HG02973 (cell line): ENCODE data around the gene VAV2.

Source experiments
- ATAC-seq: cut with Tn5 transposase; IDR thresholded peaks from one replicate; pipeline ENCODE4 v1.9.1; 2021; ENCODE audit warnings: moderate library complexity; ENCODE audit not compliant: unreplicated experiment

Gene VAV2

GRCh38 chr9:133788045-133788818, 203.9 kb downstream of the VAV2 start:
- ATAC-seq, result no peak

- peak; percentile 44 for ATAC-seq
These were observed 204.4 kb downstream of the VAV2 start for GRCh38 chr9:133787754-133788025.

GRCh38 chr9:133786907-133787753, 205.0 kb downstream of the VAV2 start:
- no peak for ATAC-seq

- ATAC-seq, result no peak
These were observed 205.8 kb downstream of the VAV2 start for GRCh38 chr9:133786371-133786753.

- ATAC-seq, result no peak
These were observed 206.3 kb downstream of the VAV2 start for GRCh38 chr9:133785753-133786370.

GRCh38 chr9:133784731-133785561, 207.2 kb downstream of the VAV2 start:
- no peak for ATAC-seq

GRCh38 chr9:133783331-133783731, 208.8 kb downstream of the VAV2 start:
- ATAC-seq, result no peak

- no peak for ATAC-seq
These were observed 209.7 kb downstream of the VAV2 start for GRCh38 chr9:133782157-133783130.

GRCh38 chr9:133781828-133782135, 210.3 kb downstream of the VAV2 start:
- ATAC-seq, result no peak

- ATAC-seq, result no peak
These were observed 210.9 kb downstream of the VAV2 start for GRCh38 chr9:133780962-133781827.

GRCh38 chr9:133780404-133780945, 211.6 kb downstream of the VAV2 start:
- no peak for ATAC-seq

GRCh38 chr9:133779516-133780403, 212.4 kb downstream of the VAV2 start:
- ATAC-seq, result no peak

- no peak for ATAC-seq
These were observed 213.0 kb downstream of the VAV2 start for GRCh38 chr9:133779081-133779480.

- no peak for ATAC-seq
These were observed 213.6 kb downstream of the VAV2 start for GRCh38 chr9:133778336-133779013.

GRCh38 chr9:133777871-133778270, 214.3 kb downstream of the VAV2 start:
- no peak for ATAC-seq

GRCh38 chr9:133777068-133777791, 214.9 kb downstream of the VAV2 start:
- no peak for ATAC-seq
